Measurements from ENCODE around the gene MORN4. TPM values are rescaled to one million over a fixed set of nuclear protein-coding genes. Genes with fewer than 3 reads are reported as not detected.

The MORN4 gene
- total and polyA plus RNA-seq, 8 donors = 4.1 to 21.1 (median 15.0) TPM

- intact Hi-C loops (cut with DNase I) = no loop called here
Observed at GRCh38 chr10:97599272-97599619, 34.1 kb downstream of the MORN4 start.

GRCh38 chr10:97598407-97599271 lies 34.7 kb downstream of the MORN4 start:
- no peaks in the 10 kb centered on the region for H3K27me3 ChIP-seq
- H3K36me3 ChIP-seq = no peaks in the 10 kb centered on the region
- intact Hi-C loops (cut with DNase I) = no loop called here
- ATAC-seq (no peak), DNase-seq (no peak)
- H3K27ac ChIP-seq = no peak overlapping the region
- H3K4me3 ChIP-seq = no peak overlapping the region
- no peak for TF ChIP-seq CTCF (IDR thresholded peaks at IDR 0.05)
- H3K4me1 ChIP-seq = peaks cover 3 to 19% of the 10 kb centered on the region in 2 donors
- H3K9me3 ChIP-seq = no peaks in the 10 kb centered on the region

More at GRCh38 chr10:97599272-97599619, 34.1 kb downstream of the MORN4 start:
- ATAC-seq (no peak), DNase-seq (no peak)
- Histone ChIP-seq H3K36me3 (no peaks in the 10 kb centered on the region), H3K9me3 (no peaks in the 10 kb centered on the region), H3K4me1 (peaks cover 3 to 19% of the 10 kb centered on the region in 2 donors), H3K27ac (no peak overlapping the region), H3K27me3 (no peaks in the 10 kb centered on the region), H3K4me3 (no peak overlapping the region)
- no peak for TF ChIP-seq CTCF (IDR thresholded peaks at IDR 0.05)

- no peak for TF ChIP-seq CTCF (IDR thresholded peaks at IDR 0.05)
- H3K4me1 ChIP-seq = peaks cover 3 to 19% of the 10 kb centered on the region in 2 donors
- no peak overlapping the region for H3K4me3 ChIP-seq
- DNase-seq (no peak), ATAC-seq (no peak)
- H3K36me3 ChIP-seq = no peaks in the 10 kb centered on the region
- intact Hi-C loops (cut with DNase I) = no loop called here
- H3K27ac ChIP-seq = no peak overlapping the region
- no peaks in the 10 kb centered on the region for H3K9me3 ChIP-seq
- no peaks in the 10 kb centered on the region for H3K27me3 ChIP-seq
Observed at GRCh38 chr10:97597778-97598177, 35.5 kb downstream of the MORN4 start.

- peak; percentile 84 for ATAC-seq
- no peak for TF ChIP-seq CTCF (IDR thresholded peaks at IDR 0.05)
- Histone ChIP-seq H3K27ac (peak overlapping the region; percentile 73 to 75), H3K4me3 (no peak overlapping the region), H3K9me3 (no peaks in the 10 kb centered on the region), H3K27me3 (no peaks in the 10 kb centered on the region), H3K4me1 (peaks cover 3 to 19% of the 10 kb centered on the region in 2 donors), H3K36me3 (no peaks in the 10 kb centered on the region)
- intact Hi-C loops (cut with DNase I) = no loop called here
- peak in 1 of 4 donors; percentile 20 for DNase-seq
Observed at GRCh38 chr10:97596101-97597082, 36.9 kb downstream of the MORN4 start.

- no peaks in the 10 kb centered on the region for H3K9me3 ChIP-seq
- peaks cover 3 to 19% of the 10 kb centered on the region in 2 donors for H3K4me1 ChIP-seq
- H3K4me3 ChIP-seq = no peak overlapping the region
- no peak overlapping the region for H3K27ac ChIP-seq
- intact Hi-C loops (cut with DNase I) = no loop called here
- no peak for TF ChIP-seq CTCF (IDR thresholded peaks at IDR 0.05)
- H3K27me3 ChIP-seq = no peaks in the 10 kb centered on the region
- peak in 1 of 4 donors; percentile 1 for DNase-seq
- ATAC-seq = no peak
- no peaks in the 10 kb centered on the region for H3K36me3 ChIP-seq
Observed at GRCh38 chr10:97593421-97593820, 39.9 kb downstream of the MORN4 start.

Data from left lung (tissue), 10 donors.